Nephron progenitor cell (in vitro differentiated cells): ENCODE measurements around the gene ERC2.
A peak's percentile ranks its signal among the peaks of the same experiment; 100 is the strongest.

ENCODE experiments used
- DNase-seq: peaks from one replicate; pipeline ENCODE4 v3.0.0; 2021
- H3K27ac Mint-ChIP-seq: 2 replicates; pipeline ENCODE4 v1.8.0; 2021; ENCODE audit warnings: mild to moderate bottlenecking, moderate library complexity, mixed read lengths
- H3K27me3 Mint-ChIP-seq: 2 replicates; pipeline ENCODE4 v1.8.0; 2021; ENCODE audit warnings: mild to moderate bottlenecking, low read depth, mixed read lengths; ENCODE audit not compliant: poor library complexity
- H3K36me3 Mint-ChIP-seq: 2 replicates; pipeline ENCODE4 v1.8.0; 2021; ENCODE audit warnings: low read depth, mixed read lengths
- H3K4me1 Mint-ChIP-seq: 2 replicates; pipeline ENCODE4 v1.8.0; 2021; ENCODE audit warnings: mixed read lengths
- H3K4me3 Mint-ChIP-seq: 2 replicates; pipeline ENCODE4 v1.8.0; 2021; ENCODE audit warnings: mild to moderate bottlenecking, moderate library complexity, mixed read lengths
- H3K9me3 Mint-ChIP-seq: 2 replicates; pipeline ENCODE4 v1.8.0; 2021; ENCODE audit warnings: mild to moderate bottlenecking, moderate library complexity, mixed read lengths
- TF ChIP-seq, protein P1 (sequence below): fragments of 200-600 bp; sonication (generic); IDR thresholded peaks from 2 replicates; pipeline ENCODE4 v1.5.0; 2021; ENCODE audit warnings: antibody characterized with exemption

ERC2 gene

DNA sequence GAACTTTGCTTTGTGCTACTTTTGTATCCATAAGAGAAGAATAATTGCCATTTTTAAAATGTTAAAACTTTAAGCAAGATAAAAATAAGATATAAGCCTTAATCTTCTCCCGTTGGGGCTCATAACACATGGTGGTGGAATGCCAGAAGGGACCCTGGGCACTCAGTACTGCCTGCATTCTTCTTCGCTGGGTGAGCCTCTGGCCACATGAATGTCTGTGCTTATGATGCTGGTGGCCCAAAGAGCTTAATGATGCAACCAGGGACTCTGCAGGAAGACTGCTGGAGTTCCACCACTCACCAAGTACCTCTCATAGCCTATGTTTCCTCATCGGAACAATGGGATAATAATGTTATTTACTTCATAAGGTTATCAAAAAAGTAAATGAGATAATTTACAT is 103.6 kb downstream of the ERC2 start:
- TF ChIP-seq, protein P1, sequence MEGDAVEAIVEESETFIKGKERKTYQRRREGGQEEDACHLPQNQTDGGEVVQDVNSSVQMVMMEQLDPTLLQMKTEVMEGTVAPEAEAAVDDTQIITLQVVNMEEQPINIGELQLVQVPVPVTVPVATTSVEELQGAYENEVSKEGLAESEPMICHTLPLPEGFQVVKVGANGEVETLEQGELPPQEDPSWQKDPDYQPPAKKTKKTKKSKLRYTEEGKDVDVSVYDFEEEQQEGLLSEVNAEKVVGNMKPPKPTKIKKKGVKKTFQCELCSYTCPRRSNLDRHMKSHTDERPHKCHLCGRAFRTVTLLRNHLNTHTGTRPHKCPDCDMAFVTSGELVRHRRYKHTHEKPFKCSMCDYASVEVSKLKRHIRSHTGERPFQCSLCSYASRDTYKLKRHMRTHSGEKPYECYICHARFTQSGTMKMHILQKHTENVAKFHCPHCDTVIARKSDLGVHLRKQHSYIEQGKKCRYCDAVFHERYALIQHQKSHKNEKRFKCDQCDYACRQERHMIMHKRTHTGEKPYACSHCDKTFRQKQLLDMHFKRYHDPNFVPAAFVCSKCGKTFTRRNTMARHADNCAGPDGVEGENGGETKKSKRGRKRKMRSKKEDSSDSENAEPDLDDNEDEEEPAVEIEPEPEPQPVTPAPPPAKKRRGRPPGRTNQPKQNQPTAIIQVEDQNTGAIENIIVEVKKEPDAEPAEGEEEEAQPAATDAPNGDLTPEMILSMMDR: no peak
- no peaks in the 10 kb centered on the region for H3K36me3 Mint-ChIP-seq
- no peak for DNase-seq
- no peak overlapping the region for H3K4me3 Mint-ChIP-seq
- no peaks in the 10 kb centered on the region for H3K9me3 Mint-ChIP-seq
- H3K27me3 Mint-ChIP-seq: peaks cover 9% of the 10 kb centered on the region
- H3K4me1 Mint-ChIP-seq: no peaks in the 10 kb centered on the region
- no peak overlapping the region for H3K27ac Mint-ChIP-seq

DNA sequence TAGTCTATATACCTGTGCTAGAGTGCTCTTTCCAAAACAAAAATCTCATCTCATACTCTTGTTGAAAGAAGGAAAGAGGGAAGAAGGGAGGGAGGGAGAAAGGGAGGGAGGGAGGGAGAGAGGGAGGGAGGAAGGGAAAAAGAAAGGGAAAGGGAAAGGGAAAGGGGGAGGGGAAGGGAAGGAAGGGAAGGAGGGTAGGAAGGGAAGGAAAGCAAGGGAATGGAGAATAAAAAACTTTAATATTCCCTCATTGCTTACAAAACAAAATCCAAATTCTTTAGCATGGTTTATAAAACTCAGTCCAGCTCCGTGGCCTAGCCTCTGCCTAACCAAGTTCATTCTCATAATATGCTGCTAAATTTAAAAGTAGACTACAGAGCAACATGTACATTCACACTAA is 104.5 kb downstream of the ERC2 start:
- no peaks in the 10 kb centered on the region for H3K36me3 Mint-ChIP-seq
- no peak for DNase-seq
- H3K4me3 Mint-ChIP-seq: no peak overlapping the region
- H3K27me3 Mint-ChIP-seq: peaks cover 9% of the 10 kb centered on the region
- H3K27ac Mint-ChIP-seq: no peak overlapping the region
- H3K4me1 Mint-ChIP-seq: no peaks in the 10 kb centered on the region
- TF ChIP-seq, protein P1: no peak
- no peaks in the 10 kb centered on the region for H3K9me3 Mint-ChIP-seq

DNA sequence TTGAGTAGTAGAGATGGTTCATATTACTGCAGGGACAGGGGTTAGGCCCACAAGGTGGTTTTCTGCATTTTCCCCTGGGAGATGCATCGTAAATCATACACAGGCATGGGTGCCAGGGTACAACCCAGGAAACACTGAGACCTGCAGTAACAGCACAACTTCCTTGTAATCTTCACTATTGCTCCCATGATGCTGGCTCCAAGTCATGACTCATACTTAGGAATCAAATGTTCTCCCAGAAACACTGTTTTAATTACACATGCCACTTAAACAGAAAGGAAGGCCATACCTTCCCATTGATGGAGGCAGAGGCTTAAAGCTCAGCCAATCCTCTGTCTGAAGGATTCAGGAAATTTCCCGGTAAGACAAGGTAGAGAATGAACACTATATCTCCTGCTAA is 106.5 kb downstream of the ERC2 start:
- no peak for DNase-seq
- Mint-ChIP-seq H3K9me3 (no peaks in the 10 kb centered on the region), H3K4me3 (no peak overlapping the region), H3K36me3 (no peaks in the 10 kb centered on the region), H3K27ac (no peak overlapping the region), H3K4me1 (peaks cover 13% of the 10 kb centered on the region), H3K27me3 (peaks cover 9% of the 10 kb centered on the region)
- TF ChIP-seq, protein P1: no peak

- TF ChIP-seq, protein P1: no peak
- Mint-ChIP-seq H3K27ac (peak overlapping the region; percentile 91), H3K36me3 (no peaks in the 10 kb centered on the region), H3K4me3 (no peak overlapping the region), H3K9me3 (no peaks in the 10 kb centered on the region), H3K4me1 (peaks cover 24% of the 10 kb centered on the region), H3K27me3 (peaks cover 4% of the 10 kb centered on the region)
- DNase-seq: peak; percentile 23
Measured at GRCh38 chr3:56357266-56357665, 111.0 kb downstream of the ERC2 start.

GRCh38 chr3:56356808-56357207 is 111.5 kb downstream of the ERC2 start:
- no peaks in the 10 kb centered on the region for H3K36me3 Mint-ChIP-seq
- H3K9me3 Mint-ChIP-seq: no peaks in the 10 kb centered on the region
- H3K4me1 Mint-ChIP-seq: peaks cover 24% of the 10 kb centered on the region
- peaks cover 3% of the 10 kb centered on the region for H3K27me3 Mint-ChIP-seq
- H3K27ac Mint-ChIP-seq: peak overlapping the region; percentile 91
- H3K4me3 Mint-ChIP-seq: no peak overlapping the region
- no peak for DNase-seq
- TF ChIP-seq, protein P1: no peak

- no peak overlapping the region for H3K27ac Mint-ChIP-seq
- DNase-seq: no peak
- no peaks in the 10 kb centered on the region for H3K36me3 Mint-ChIP-seq
- TF ChIP-seq, protein P1: no peak
- peaks cover 3% of the 10 kb centered on the region for H3K27me3 Mint-ChIP-seq
- no peaks in the 10 kb centered on the region for H3K9me3 Mint-ChIP-seq
- no peak overlapping the region for H3K4me3 Mint-ChIP-seq
- peaks cover 24% of the 10 kb centered on the region for H3K4me1 Mint-ChIP-seq
Measured at GRCh38 chr3:56355570-56356185, 112.6 kb downstream of the ERC2 start.
